NCI-H345 (cell line): ENCODE data around the gene AMBP.
A peak's percentile ranks its signal among the peaks of the same experiment; 100 is the strongest.

Source experiments
- DNase-seq: peaks from one replicate; lab custom pipeline; 2025; lab: John Stamatoyannopoulos, UW

AMBP gene

GRCh38 chr9:114078021-114078780 is at the start of gene AMBP:
AMBP (minus strand) TSS chr9:114078300; CDS start chr9:114078209, 91 bp downstream.
- DNase-seq, result peak; percentile 37

GRCh38 chr9:114126247-114127060 is 48.4 kb upstream of the AMBP start:
- DNase-seq, result no peak

- no peak for DNase-seq
Observed at GRCh38 chr9:114125476-114126013, 47.4 kb upstream of the AMBP start.

GRCh38 chr9:114124666-114125475 is 46.8 kb upstream of the AMBP start:
- no peak for DNase-seq

DNA sequence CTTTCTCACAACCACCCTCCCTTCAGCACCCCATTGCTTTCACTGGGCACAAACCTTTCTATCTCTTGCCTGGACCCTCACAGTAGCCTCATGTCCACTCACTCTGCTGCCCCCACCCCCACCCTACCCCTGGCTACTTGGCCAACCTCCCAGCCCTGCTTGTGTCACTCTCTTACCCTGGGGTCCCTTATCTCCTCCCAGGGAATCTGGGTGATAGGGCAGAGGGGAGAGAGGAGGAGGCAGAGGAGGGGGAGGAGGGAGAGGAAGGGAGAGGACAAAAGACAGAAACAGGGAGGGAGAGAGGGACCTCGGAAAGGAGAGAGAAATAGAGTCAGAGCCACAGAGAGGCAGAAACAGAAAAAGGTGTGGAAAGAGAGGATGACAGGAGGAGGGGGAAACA is 46.0 kb upstream of the AMBP start:
- no peak for DNase-seq

- no peak for DNase-seq
Observed at GRCh38 chr9:114123031-114123977, 45.2 kb upstream of the AMBP start.

DNA sequence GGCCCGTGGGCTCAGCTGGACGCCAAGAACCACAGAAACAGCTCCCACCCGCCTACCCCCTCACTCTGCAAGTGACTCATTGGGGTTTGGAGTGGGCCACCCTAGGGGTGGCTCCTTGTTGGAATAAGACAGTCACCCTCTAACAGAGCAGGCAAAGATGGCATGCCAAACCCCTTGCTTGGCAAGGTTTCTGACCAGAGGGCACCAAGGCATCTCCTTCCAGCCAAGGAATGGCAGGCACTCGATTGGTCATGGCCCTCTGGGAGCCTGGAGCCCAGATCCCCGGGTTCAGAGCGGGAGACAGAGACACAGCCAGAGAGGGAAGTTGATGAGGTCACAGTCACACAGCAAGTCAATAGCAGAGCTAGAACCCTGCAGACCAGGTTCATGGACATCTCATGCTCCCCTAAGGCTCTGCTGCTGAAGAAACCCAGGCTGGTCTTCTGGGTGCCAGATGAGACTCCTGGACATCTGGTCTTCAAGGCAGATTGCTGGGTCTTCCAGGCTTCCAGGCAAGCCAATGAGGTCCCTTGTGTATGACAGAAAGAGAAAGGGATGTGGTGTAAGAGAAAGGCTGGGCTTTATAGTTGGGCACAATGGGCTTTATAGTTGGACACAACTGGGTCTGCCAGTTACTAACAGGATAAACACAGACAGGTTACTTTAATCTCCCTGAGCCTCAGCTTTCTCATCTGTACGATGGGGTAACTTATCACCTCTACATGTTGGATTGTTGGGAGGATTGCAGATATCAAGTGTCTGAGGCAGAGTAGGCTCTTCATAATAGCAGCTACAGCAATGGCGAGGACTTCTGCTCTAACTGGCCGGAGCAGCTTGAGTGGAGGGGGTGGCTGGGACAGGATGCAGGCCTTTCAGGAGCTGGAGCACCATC is 44.3 kb upstream of the AMBP start:
- no peak for DNase-seq

DNA sequence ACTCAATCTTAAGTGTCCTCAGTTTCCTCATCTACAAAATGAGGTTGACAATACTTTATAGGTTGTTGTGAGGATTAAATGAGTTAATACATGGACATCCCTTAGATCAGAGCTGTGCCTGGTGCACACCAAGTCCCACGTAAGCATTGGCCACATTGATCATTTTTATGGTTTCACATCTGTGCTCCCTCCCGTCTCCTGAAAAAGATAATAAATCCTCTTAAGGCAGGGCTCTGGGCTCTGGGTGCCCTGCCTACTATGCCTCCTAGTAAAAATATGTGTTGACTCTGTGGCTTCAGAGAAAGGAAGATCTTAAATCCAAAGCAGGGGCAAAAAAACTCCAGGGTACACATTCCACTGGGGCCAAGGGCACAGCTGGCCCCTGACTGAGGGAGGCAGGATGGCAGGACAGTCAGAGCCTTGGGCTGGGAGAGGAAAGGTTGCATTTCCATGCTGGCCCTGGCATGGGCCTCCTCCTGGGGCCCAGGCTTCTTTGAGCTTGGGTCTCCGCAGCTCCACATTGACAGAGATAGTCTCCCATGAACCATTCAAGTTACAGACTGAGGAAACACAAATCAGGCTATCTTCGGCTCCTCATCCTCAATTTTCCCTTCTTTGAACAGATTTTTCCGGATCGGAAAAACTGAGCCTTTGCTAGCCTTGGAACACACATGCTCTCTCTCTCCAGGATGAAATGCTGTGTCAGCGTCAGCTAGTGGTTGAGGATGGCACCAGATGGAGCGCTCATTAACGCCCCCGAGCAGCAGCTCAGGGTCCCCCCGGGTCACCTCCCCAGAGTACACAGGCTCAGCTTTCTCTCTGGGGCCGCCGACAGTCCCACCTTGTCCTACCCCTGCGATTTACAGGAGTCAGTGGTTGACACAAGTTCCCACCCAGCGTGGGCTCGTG is 43.4 kb upstream of the AMBP start:
- no peak for DNase-seq

GRCh38 chr9:114120192-114121014 is 42.3 kb upstream of the AMBP start:
- DNase-seq, result no peak

DNA sequence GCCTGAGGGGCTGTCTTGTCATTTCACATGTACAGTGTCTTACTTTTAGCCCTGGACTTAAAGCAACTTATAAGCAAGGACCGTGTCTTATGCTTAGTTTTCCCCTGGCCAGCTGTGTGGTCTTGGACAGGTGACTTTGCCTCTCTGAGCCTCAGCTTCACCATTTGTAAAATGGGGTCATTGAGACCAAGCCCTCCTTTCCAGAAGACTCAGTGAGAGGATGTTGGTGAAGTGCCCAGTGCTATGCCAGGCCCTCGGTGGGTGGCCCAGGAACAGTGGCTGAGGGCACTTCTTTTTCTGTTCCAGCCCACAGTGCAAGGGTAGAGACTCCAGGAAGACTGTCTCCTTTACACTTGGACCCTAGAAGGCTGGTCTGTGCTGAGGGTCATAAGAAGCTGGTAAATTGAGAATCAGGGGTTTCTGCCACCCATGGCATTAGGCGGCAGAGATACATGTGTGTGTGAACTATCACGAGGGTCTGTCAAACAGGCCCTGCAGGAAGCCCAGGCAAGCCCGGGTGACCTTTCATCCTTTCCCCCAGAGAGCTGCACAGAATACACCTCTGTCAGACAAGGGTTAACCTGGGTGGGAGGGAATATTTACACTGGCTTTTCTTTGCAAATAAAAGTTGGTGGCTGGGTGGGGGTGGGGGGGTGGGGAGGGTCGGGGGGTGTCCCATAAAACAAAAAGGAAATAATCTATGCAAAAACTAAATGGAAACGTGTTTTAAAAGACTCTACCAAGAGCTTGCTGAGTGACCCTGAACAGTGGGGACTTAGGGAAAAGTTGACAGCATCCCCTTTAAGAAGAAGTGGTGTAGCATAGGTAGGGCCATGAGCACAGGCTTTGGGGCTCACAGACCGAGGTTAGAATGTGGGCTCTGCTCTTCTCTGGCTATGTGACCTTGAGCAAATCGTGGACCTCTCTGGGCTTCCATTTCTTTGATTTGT is 41.4 kb upstream of the AMBP start:
- DNase-seq, result no peak

- peak; percentile 38 for DNase-seq
Observed at GRCh38 chr9:114117996-114118830, 40.1 kb upstream of the AMBP start.

DNA sequence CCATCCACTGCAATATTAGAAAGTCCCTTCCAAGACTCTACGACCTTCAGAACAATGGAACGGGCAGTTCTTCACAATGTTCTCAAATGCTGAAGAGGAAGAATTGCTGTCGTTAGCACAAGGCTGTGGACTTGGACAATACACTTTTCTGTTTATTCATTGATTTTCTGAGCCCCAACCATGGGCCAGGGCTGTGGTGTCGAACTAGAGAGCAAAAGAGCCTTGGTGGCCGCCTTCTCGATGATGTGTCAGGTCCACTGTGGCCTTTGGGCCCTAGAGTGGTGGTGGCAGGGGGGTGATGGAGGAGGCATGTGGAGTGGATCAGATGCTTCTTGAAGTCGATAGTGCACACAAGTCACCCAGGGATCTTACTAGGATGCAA is 39.5 kb upstream of the AMBP start:
- DNase-seq, result no peak

- DNase-seq, result no peak
Observed at GRCh38 chr9:114116126-114116747, 38.1 kb upstream of the AMBP start.

DNA sequence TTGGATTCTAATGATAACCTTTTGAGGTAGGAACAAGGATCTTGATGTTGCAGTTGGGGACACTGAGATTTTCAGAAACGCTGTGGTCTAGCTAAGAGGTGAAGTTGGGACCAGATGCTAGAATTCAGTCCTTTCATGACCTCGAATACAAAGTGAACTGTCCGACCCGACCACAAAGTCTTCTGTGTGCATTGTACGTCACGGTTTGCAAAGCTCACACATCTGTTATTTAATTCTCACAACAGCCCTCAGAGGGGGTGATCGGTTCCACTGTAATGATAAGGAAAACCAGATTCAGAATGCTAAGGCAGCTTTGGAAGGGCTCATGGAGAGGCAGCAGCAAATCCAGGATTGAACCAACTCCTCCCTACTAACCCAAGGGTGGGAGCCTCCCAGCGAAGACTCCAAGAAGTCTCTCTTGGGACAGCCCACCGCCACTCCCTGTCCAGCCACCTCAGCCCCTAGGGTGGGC is 37.6 kb upstream of the AMBP start:
- DNase-seq, result no peak

DNA sequence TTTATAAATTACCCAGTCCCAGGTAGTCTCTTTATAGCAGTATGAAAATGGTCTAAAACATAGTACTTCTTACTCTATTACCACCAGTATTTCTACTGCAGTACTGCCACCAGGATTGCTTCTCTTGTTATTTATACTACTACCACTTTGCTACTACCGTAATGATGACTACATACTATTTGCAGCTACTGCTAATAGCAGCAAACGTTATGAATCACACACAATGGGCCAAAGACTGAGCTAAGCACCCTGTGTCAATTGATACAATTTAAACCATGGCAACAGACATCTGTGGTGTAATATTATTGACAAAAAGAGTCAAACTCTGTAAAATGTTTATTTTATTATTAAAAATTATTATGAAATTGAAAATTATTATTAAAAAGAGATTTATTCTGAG is 36.3 kb upstream of the AMBP start:
- DNase-seq, result no peak
